ENCODE data around the gene ANKH.

GRCh38 chr5:14708551-14708950 lies 163.0 kb downstream of the ANKH start:
- TF ChIP-seq CTCF (IDR thresholded peaks at IDR 0.05; ENCODE audit: low read depth, low read length, missing input control) = no peak
- no peak for TF ChIP-seq TAF1 (conservative IDR thresholded peaks at IDR 0.05)
- no peak for TF ChIP-seq NR2F2 (IDR thresholded peaks at IDR 0.05)
- no peak for TF ChIP-seq HNF4G (IDR thresholded peaks at IDR 0.05)
- no peak for TF ChIP-seq SP1 (IDR thresholded peaks at IDR 0.05)
- no peak for TF ChIP-seq YY1 (IDR thresholded peaks at IDR 0.05)
